Activated CD8-positive, alpha-beta memory T cell treated with anti-CD3 and anti-CD28 coated beads for 36 hours (primary cell): ENCODE measurements around the gene ANKRD13D. TPM values are rescaled to one million over a fixed set of nuclear protein-coding genes. Genes with fewer than 3 reads are reported as not detected.

Experiments
- CTCF ChIA-PET: fragments of 350-600 bp; sonication (Branson Sonifier 250); formaldehyde crosslinking; loops from one replicate; lab custom pipeline; 2021; ENCODE audit warnings: antibody characterized with exemption; lab: Charles Lee
- POLR2A ChIA-PET: fragments of 350-600 bp; sonication (Branson Sonifier 250); formaldehyde crosslinking; loops from one replicate; lab custom pipeline; 2021; ENCODE audit warnings: antibody characterized with exemption; lab: Charles Lee
- total RNA-seq, 2 experiments: library from RNA; stranded (reverse); gene quantifications; one replicate each; pipeline ENCODE4 v1.2.3, GENCODE V29; 2021

Gene ANKRD13D
- total RNA-seq, 2 experiments from 2014 or later = 76.2 to 77.4 TPM

DNA sequence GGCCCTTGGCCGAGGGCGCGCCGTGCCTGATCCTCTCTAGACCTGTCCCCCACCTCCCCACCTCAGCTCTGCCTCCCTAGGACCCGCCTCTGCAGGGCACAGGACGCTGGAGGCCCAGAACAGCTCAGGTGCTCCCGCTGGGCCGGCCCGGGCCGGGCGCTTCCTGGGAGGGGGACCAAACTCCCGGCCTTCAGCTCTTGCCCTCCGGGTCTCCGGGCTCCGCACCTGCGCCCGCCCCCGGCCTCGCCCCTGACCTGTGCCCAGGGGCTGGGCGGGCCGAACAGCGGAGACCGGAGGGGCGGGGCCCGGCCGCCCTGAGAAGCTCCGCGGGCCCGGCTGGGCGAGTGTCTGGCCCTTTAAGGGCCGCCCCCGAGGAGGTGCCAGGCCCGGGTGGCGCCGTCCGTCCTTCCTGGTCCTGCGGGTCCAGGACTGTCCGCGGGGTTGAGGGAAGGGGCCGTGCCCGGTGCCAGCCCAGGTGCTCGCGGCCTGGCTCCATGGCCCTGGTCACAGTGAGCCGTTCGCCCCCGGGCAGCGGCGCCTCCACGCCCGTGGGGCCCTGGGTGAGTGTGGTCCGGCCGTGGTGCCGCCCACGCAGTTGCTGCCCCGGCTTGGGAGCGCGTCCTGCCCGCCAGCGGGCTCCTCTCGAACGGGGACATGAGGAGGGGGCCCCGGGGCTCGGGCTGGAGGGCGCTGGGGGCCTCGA is 14.2 kb downstream of the ANKRD13D start, which contains the start of gene SSH3:
TSS of gene SSH3 (plus strand) at position 399 of the 703 bp plus-strand sequence. CDS start at position 495, 96 bp downstream.
- ChIA-PET POLR2A (interaction anchor here (0.6 to 1.6 kb wide), 6 partner anchors 10 to 91 kb away, joined by 3 to 9 read pairs (median 4); no protein-coding TSS in a partner anchor), CTCF (interaction anchor here (0.5 to 4.0 kb wide), 8 partner anchors 10 to 99 kb away, joined by 3 to 27 read pairs (median 4); partner anchors contain the start of gene ANKRD13D)

DNA sequence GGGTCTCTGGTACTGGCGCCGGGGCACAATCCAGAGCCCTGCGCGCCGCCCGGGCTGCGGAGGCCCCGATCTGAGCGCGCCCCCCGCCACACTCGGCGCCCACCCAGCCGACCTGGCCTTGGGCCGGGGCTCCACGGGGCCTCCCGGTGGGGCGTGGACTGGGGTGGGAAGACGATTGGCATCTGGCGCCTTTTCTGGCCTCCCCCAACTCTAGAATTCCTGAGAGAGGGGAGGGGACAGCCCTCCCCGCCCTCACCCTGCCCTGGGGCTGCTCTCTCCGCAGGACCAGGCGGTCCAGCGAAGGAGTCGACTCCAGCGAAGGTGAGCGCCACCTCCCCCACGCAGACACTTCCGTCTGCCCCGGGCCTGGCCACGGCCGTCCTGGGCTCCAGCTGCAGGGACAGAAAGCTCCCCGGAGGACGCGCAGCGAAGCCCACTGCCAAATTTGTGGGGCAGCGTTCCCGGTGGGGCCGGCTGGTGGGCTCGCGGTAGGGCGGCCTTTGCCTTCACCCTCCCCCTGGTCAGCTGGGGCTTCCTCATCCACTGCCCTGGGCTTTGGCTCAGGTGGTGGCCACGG is 14.8 kb downstream of the ANKRD13D start:
- POLR2A ChIA-PET = interaction anchor here (0.6 to 1.6 kb wide), 5 partner anchors 10 to 91 kb away, joined by 3 to 9 read pairs (median 4); partner anchors contain the start of gene ANKRD13D
- CTCF ChIA-PET = interaction anchor here (1.0 to 4.0 kb wide), 6 partner anchors 10 to 36 kb away, joined by 3 to 27 read pairs (median 4); partner anchors contain the start of gene ANKRD13D

- POLR2A ChIA-PET = interaction anchor here (0.9 kb wide), 1 partner anchor 15 kb away, joined by 3 read pairs; the partner anchor contains the start of gene ANKRD13D
Observed at GRCh38 chr11:67304511-67305113, 15.5 kb downstream of the ANKRD13D start.

DNA sequence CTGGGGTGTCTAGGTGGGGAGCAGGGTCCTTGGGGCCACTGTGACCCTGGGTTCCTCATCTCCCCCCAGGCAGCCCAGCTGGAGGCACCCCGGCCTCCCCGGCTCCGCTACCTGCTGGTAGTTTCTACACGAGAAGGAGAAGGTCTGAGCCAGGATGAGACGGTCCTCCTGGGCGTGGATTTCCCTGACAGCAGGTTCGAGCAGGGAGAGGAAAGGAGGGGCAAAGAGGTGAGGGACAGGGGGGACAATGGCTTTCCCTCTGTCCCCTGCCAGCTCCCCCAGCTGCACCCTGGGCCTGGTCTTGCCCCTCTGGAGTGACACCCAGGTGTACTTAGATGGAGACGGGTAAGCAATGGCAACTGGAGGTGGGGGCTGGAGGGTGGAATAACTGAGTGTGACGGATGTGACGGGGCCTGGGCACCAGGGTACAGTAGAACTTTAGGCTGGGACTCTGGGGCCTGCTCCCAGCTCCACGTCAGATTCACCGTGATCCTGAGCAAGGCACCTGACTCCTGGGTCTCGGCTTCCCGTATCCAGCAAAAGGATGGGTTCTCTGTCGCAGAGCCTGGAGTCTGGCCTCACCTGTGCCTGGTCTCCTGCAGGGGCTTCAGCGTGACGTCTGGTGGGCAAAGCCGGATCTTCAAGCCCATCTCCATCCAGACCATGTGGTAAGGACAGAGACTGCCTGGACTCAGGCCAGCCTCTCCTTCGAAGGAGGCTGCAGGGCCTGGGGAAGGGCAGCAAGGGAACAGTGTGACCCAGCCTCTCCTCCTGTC is 17.9 kb downstream of the ANKRD13D start:
- POLR2A ChIA-PET = interaction anchor here (0.5 to 1.0 kb wide), 3 partner anchors 10 to 188 kb away, joined by 4 to 5 read pairs (median 4); partner anchors contain the start of gene KDM2A
- CTCF ChIA-PET = interaction anchor here (1.0 to 2.2 kb wide), 2 partner anchors 39 to 76 kb away, joined by 4 to 5 read pairs; no protein-coding TSS in a partner anchor

More at GRCh38 chr11:67304511-67305113, 15.5 kb downstream of the ANKRD13D start:
- CTCF ChIA-PET = interaction anchor here (1.0 to 4.0 kb wide), 5 partner anchors 11 to 52 kb away, joined by 3 to 27 read pairs (median 4); no protein-coding TSS in a partner anchor

DNA sequence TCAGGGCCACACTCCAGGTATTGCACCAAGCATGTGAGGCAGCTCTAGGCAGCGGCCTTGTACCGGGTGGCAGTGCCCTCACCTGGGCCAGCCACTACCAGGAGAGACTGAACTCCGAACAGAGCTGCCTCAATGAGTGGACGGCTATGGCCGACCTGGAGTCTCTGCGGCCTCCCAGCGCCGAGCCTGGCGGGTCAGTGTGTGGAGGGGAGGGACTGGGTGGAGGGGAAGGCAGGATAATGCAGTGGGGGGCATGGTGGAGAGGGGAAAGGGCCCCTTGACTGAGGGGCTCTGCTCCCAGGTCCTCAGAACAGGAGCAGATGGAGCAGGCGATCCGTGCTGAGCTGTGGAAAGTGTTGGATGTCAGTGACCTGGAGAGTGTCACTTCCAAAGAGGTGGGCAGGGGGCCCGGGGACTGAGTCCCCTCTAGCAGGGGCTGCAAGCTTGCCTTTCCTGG is 18.5 kb downstream of the ANKRD13D start:
- ChIA-PET POLR2A (interaction anchor here (1.0 kb wide), 1 partner anchor 9 kb away, joined by 5 read pairs; no protein-coding TSS in a partner anchor), CTCF (interaction anchor here (1.0 to 2.2 kb wide), 2 partner anchors 40 to 75 kb away, joined by 4 to 5 read pairs; no protein-coding TSS in a partner anchor)

GRCh38 chr11:67308031-67308866 is 19.1 kb downstream of the ANKRD13D start:
- CTCF ChIA-PET = interaction anchor here (1.0 to 2.2 kb wide), 2 partner anchors 40 to 74 kb away, joined by 4 to 5 read pairs; no protein-coding TSS in a partner anchor
- POLR2A ChIA-PET = no interaction called here

GRCh38 chr11:67309166-67309565 is 20.1 kb downstream of the ANKRD13D start:
- POLR2A ChIA-PET = no interaction called here
- CTCF ChIA-PET = interaction anchor here (0.6 to 2.2 kb wide), 2 partner anchors 41 to 86 kb away, joined by 3 to 5 read pairs; no protein-coding TSS in a partner anchor

DNA sequence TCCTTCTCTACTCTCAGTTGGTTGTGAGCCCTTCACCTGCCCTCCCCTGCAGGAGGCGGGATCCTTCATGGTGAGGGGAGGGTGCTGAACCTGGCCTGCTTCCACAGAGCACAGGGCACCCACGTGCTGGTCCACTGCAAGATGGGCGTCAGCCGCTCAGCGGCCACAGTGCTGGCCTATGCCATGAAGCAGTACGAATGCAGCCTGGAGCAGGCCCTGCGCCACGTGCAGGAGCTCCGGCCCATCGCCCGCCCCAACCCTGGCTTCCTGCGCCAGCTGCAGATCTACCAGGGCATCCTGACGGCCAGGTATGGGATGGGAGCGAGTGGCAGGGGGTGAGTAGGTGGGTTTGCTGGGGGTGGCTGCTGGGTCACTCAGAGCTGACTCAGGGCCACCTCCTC is 20.6 kb downstream of the ANKRD13D start:
- CTCF ChIA-PET = no interaction called here

DNA sequence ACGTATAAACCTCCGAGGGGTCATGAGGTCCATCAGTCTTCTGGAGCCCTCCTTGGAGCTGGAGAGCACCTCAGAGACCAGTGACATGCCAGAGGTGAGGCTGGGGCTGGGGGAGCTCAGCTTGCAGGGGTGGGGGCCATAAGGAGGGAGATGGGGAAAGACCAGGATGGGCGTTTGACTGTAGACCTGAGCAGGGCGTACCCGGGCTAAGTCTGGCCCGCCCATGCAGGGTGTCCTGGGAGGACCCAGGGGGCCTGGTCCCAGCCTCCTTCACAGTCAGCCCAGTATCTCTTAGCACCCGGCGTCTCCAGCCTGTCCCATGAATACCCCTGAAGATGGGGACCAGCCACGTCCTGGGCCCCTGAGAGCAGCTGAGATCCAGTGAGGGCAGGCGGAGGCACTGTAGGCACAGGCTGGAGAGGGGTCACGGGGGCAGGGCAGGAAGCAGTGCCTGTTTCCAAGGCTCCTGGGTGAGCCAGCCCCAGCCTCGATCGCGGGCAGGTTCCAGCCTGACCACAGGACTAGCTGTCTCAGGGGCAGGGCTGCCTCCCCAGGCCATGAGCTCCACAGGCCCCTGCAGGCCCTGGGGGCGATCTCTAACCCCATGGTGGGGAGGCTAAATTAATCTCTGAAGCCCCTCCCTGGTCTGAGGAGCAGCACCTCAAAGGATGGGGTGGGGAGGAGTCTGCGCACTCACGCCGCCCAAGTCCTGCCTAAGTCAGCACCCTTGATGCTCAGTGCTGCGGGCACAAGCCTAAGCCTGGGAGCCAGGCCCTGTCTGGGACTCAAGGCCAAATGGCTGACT is 21.3 kb downstream of the ANKRD13D start:
- CTCF ChIA-PET = interaction anchor here (1.0 to 9.7 kb wide), 2 partner anchors 42 to 47 kb away, joined by 3 to 92 read pairs; no protein-coding TSS in a partner anchor

More for the DNA sequence above, 20.6 kb downstream of the ANKRD13D start:
- POLR2A ChIA-PET = no interaction called here

GRCh38 chr11:67311051-67311555 is 22.0 kb downstream of the ANKRD13D start:
- ChIA-PET CTCF (interaction anchor here (1.0 to 9.7 kb wide), 2 partner anchors 43 to 48 kb away, joined by 3 to 92 read pairs; no protein-coding TSS in a partner anchor), POLR2A (no interaction called here)

More for the DNA sequence above, 21.3 kb downstream of the ANKRD13D start:
- POLR2A ChIA-PET = no interaction called here

- ChIA-PET CTCF (interaction anchor here (9.7 kb wide), 1 partner anchor 48 kb away, joined by 92 read pairs; no protein-coding TSS in a partner anchor), POLR2A (no interaction called here)
Observed at GRCh38 chr11:67311556-67312082, 22.5 kb downstream of the ANKRD13D start.

GRCh38 chr11:67312187-67313021 is 23.3 kb downstream of the ANKRD13D start:
- ChIA-PET POLR2A (no interaction called here), CTCF (interaction anchor here (0.8 to 9.7 kb wide), 3 partner anchors 43 to 71 kb away, joined by 3 to 92 read pairs (median 72); partner anchors contain the start of gene GRK2)

DNA sequence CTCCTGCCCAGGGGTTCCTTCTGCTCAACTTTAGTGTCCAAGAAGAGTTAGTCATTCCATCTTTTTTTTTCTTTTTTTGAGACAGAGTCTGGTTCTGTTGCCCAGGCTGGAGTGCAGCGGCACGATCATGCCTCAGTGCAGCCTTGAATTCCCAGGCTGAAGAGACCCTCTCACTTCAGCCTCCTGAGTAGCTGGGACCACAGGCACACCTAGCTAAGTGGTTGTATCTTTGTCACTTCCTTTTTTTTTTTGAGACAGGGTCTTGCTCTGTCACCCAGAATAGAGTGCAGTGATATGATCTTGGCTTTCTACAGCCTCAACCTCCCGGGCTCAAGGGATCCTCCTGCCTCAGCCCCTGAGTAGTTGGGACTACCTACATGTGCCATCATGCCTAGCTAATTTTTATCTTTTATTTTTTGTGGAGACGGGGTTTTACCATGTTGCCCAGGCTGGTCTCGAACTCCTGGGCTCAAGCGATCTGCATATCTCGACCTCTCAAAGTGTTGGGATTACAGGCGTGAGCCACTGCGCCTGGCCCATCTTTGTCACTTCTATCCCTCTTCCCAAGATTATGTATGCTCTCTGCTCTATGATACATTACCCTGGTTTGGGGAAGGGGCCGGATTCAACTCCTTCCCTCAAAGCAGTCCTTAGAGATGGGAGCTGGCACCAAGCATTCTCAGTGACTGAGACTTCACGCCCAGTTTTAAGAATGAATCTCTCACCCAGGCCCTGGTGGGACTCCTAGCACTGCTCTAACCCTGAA is 24.2 kb downstream of the ANKRD13D start:
- CTCF ChIA-PET = interaction anchor here (0.8 to 9.7 kb wide), 5 partner anchors 20 to 70 kb away, joined by 3 to 92 read pairs (median 4); partner anchors contain the start of gene GRK2
- POLR2A ChIA-PET = interaction anchor here (0.7 kb wide), 2 partner anchors 36 to 105 kb away, joined by 3 to 4 read pairs; no protein-coding TSS in a partner anchor

DNA sequence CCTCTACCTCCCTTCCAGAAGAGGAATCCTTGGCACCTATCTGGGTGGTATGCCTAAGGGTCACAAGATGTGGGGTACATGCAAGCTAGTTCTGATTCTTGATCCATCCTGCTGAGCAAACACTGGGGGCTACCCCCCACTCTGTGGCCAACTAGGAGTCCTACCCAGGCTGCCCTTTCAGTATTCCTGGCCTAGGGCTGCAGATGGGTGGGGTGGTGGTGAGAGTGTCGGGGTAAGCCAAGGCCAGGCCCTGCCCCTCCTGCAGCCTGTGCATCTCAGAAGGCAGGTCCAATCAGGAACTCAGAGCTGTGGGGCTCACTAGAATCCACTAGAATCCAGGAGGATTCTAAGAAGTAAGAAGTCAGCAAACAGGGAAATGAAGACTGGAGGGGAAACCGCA is 25.1 kb downstream of the ANKRD13D start:
- POLR2A ChIA-PET = interaction anchor here (0.6 to 0.7 kb wide), 2 partner anchors 75 to 104 kb away, joined by 3 read pairs; no protein-coding TSS in a partner anchor
- CTCF ChIA-PET = interaction anchor here (0.9 to 9.7 kb wide), 4 partner anchors 21 to 51 kb away, joined by 3 to 92 read pairs (median 38); partner anchors contain the start of gene GRK2
